HG03521 (cell line): ENCODE data around the gene PRKD1.
"Not testable (repeated sequence)": the region's sequence is repeated elsewhere in the genome, so short reads cannot be mapped to it uniquely, and the experiment has no call there.

Source experiments
- ATAC-seq: cut with Tn5 transposase; IDR thresholded peaks from one replicate; pipeline ENCODE4 v1.9.1; 2021; ENCODE audit warnings: mild to moderate bottlenecking, moderate library complexity; ENCODE audit not compliant: unreplicated experiment

The PRKD1 gene

GRCh38 chr14:29839691-29840090, 88.0 kb downstream of the PRKD1 start:
- ATAC-seq: not testable (repeated sequence)

DNA sequence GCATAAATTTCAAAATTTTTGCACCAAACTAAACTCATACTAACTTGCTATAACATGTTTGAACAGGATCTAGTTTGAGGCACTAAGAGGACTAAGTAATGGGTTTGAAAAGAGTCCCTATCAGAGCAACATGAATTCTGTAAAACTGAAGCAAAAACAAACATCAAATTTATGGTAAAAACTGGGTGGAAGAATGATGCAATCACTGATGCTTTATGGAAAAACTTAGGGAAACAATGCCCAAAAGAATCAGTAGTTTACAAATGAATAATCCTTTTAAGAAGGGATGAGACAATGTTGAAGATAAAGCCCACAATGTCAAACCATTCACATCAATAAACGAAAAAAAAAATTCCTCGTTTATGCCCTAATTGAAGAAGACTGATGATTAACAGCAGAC, 88.9 kb downstream of the PRKD1 start:
- no peak for ATAC-seq

- ATAC-seq: no peak
These were observed 91.3 kb downstream of the PRKD1 start for GRCh38 chr14:29836395-29836794.

GRCh38 chr14:29832042-29832441, 95.6 kb downstream of the PRKD1 start:
- ATAC-seq: no peak

- no peak for ATAC-seq
These were observed 97.8 kb downstream of the PRKD1 start for GRCh38 chr14:29829851-29830250.

GRCh38 chr14:29823816-29824215, 103.8 kb downstream of the PRKD1 start:
- ATAC-seq: no peak

GRCh38 chr14:29822430-29822709, 105.3 kb downstream of the PRKD1 start:
- no peak for ATAC-seq

DNA sequence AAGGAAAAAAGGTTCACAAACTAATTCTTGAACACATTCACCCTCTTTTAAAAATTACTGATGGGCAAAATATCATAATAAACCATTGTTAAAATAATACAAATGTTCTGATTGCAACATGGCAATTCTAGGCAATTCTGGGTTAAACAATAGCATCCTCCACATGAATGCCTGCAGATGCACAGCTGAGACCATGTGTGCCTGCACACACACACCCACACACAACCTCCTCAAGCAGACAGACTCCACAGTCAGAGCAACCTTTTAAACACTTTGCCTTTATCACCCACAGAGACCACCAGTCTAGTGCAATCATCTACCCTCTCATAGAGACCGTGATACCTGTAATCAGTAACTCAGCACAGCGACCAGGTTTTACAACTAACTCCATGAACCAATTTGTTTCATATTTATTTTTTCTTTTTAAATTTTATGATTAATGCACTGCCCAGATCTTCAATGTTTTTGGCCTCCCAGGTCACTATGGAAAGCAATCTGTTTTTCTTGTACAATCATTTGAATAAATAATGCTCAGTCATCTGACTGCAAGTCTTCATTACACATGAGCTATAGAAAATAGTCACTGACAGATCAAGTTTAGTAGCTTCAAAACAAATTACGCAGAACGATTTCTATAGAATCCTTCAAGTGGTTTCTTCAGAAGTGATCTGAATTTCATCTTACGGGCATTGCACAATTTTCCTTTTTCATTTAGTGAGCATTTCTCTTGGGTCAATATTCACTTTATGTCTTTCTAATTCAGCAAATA, 105.8 kb downstream of the PRKD1 start:
- ATAC-seq: no peak

DNA sequence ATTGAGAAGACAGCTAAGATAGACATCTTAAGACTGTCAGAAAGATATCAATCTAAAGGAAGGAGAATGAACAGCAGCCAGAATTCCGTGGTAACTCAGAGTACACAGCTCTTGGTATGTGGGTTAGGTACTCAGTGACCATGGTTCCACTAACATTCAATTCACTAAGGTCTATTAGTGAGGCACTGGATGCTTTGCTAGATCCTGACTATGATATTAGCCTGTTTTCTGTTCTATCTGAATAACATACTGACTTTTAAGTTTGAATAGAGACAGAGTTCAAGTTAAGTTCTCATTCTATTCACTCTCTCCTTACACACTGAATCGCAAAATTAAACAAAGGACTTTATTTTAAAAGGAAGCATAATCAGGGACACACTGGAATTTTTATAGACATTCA, 106.4 kb downstream of the PRKD1 start:
- no peak for ATAC-seq

GRCh38 chr14:29820785-29821184, 106.9 kb downstream of the PRKD1 start:
- no peak for ATAC-seq

- ATAC-seq: no peak
These were observed 109.8 kb downstream of the PRKD1 start for GRCh38 chr14:29817767-29818405.

GRCh38 chr14:29815016-29815674, 112.5 kb downstream of the PRKD1 start:
- no peak for ATAC-seq

DNA sequence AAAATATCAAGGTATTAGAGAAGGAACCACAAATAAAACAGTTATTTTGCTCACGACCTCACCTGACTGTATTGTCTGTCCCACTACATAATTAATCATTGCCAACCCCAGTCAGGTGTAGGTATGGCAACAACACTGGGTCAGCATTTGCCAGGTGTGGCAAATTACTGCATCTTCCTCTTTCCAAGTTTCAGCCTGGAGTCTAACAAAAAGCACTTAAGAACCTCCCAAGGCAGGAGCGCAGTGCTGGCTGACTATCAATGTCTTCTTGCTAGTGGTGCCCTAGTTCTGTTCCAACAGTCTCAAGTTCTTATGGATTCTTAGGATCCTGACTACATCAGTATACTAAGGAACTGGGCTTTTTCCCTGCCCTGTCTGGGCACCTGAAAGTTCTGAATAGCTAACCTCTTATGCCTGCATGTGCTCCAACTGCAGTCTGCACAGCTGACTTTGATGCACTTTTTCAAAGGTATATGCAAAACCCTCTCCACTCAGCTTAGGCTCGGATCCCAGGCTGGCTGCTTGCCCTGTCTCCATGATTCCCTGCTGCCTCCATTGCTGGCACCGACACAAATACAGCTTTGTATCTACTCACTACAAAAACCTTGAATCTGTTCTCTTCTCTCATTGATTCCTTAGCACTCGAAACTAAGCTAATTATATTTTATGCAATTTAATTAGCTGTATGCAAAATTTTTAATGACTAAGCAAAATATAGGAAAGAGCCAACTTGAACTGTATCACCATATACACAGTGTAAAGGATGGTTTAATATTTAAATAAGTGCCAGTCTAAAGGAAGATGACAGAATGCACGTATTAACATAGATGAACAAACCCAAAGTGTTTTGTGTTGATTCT, 113.3 kb downstream of the PRKD1 start:
- no peak for ATAC-seq

- no peak for ATAC-seq
These were observed 117.0 kb downstream of the PRKD1 start for GRCh38 chr14:29810682-29811081.

DNA sequence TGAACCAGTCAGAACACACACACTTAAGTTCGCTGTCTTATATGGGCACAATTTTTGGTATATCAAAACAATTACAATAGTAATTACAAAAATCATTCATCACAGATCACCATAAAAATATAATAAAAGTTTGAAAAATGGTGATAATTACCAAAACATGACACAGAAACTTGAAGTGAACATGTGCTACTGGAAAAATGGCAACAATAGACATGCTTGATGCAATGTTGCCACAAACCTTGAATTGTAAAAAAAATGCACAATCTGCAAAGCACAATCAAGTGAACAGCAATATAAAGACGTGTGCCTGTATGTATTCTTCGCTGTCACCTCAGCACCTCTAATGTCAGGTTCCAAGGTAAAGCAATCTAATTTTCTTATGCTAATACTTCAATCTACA, 117.6 kb downstream of the PRKD1 start:
- no peak for ATAC-seq

DNA sequence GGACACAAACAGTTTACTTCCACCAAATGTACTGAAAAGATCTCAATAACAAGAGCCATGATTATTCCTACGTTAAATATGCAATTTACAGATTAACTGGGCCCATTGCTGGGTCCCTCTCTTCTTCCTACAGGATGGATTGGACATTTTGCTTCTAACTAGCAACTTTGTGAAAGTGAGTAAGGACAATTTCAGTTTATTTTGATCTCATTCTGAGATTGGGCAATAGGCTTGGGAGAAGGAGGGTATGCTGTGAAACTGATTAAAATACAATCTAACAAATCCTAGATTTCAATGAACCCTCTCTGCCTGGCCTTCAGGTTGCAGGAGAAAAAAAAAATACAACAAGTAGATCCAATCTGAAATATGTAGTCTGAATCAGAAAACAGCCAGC, 121.5 kb downstream of the PRKD1 start:
- no peak for ATAC-seq

DNA sequence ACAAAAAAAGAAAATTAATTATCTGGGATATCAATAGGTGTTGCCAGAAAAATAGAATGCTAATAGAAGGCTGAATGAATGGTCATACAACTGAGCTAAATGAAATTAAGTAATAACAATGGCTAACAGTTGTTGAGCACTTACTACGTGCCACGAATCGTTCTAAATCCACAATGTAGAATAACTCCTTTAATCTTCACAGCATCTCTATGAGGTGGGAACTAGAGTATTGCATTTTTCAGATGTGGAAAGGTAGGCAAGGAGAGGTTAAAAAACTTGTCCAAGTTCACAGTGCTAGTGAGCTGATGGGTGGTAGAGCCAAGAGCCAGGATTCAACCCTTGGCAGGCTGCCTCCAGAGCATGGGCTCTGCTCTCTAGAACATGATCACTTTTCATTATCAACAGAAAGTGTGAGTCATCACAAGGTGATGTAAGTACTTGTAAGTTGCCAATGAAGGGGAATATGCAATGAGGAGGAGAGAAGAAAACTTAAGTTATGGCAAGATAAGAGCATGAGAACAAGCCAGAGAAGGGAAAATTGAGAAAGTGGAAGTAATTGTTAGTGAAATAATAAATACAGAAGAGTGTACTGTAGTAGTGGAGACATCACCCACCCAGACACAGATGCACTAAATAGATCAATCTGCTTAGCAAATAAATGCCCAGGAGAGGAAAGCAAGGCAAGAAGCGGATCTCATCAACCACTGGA, 122.1 kb downstream of the PRKD1 start:
- ATAC-seq: no peak

DNA sequence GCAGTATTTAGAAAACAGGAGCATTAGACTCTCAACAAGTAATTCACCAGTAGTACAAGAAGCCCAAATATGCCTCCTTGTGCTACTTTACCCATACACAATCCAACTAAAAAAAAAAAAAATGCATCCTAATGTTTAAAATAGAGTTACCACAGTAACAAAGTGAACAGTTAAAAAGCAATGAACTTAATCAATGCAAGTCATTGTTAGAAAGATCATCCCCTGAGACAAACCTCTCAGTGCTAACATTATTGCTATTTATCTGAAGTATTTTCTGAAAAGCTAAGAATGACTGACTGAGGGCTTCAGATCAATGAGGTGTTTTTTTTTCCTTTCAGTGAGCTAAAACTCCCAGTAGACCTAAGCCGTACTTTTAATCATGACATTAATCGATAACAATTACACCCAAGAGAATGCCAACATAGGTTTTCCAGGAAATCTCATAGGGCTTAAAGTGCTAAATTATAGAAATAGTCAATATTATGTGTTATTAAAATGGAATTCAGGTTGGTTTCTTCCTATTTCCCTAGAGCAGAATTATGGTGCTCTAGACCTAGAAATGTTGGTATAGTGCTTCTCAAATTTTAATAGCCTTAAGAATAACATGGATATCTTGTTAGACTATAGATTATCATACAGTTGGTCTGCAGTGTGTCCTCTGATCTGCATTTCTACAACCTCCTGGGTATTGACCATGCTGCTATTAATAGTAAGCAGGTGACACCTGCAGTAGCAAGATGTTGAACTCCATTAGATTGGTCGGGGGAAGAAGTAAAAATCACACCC, 123.0 kb downstream of the PRKD1 start:
- no peak for ATAC-seq

DNA sequence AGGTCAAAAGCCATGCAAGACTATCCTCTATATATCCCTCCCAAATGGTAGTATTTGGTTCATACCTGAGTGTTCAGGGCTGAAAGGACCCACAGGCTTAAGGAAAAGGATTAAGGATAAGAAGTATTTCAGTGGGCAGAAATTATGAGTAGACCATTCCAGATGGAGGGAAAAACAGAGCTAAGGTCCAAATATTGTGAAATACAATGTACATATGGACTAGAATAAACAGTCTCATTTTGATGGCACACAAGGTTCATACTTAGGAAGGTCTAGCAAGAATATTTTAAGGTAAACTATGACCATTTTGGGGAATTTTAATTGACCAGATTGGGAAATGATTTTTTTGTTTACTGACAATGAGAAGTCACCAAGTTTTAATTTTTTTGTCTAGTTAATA, 124.6 kb downstream of the PRKD1 start:
- ATAC-seq: no peak

DNA sequence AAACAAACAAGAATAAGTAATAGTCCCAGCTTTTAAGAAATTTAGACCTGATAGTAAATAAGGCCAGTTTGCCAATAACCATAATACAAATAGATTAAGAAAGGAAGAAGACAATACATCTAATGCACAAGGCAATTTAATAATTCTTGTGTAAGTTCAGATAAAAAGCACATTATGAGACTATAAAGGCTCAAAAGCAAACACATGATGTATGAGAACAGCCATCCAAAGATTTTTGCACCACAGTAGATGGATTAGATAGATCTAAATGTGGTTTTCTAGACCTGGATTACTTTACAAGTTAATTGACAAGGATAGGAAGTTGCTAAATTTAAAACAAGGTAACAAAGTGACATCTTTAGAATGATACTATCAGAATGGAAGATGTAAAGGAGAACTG, 125.4 kb downstream of the PRKD1 start:
- ATAC-seq: no peak
